ENCODE measurements around the gene ELMO1.

DNA sequence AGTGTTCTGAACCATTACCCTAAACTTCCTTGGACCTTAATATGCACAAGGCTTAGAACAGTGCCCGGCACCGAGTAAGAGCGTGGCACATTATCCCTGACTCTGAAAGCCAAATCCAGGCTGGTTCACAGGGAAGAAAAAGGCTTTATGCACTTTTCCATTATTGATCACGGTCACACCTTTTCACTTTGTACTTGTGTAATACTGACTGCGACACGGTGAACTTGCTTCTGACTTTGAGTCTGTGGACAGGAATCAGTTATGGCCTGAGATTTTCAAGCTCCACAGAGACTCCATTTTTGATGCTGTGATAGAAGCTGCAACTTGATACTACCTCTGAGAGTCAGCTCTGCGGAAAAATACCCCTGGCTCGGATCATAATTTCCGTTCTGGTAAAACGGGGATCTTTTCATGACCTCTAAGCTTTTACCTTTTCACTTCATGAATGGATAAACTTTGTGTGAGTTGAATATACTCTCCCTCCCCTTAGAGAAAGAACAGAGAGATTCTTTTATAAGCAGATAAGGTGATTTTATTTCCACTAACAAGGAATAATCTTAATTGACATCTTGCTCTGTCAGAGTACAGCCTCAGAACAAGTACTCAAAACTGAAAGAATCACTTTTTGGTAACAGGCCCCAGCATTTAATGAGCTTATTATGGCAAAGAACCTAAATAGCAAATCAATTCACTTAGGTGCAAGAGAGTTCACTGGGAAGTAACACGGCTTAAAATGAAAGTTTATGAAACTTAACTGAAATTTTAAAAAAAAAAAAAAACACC, 88.8 kb downstream of the ELMO1 start:
- TF ChIP-seq, protein P1, sequence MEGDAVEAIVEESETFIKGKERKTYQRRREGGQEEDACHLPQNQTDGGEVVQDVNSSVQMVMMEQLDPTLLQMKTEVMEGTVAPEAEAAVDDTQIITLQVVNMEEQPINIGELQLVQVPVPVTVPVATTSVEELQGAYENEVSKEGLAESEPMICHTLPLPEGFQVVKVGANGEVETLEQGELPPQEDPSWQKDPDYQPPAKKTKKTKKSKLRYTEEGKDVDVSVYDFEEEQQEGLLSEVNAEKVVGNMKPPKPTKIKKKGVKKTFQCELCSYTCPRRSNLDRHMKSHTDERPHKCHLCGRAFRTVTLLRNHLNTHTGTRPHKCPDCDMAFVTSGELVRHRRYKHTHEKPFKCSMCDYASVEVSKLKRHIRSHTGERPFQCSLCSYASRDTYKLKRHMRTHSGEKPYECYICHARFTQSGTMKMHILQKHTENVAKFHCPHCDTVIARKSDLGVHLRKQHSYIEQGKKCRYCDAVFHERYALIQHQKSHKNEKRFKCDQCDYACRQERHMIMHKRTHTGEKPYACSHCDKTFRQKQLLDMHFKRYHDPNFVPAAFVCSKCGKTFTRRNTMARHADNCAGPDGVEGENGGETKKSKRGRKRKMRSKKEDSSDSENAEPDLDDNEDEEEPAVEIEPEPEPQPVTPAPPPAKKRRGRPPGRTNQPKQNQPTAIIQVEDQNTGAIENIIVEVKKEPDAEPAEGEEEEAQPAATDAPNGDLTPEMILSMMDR (IDR thresholded peaks at IDR 0.05; ENCODE audit: low read depth, low read length, poor library complexity, severe bottlenecking): no peak
- no peak for TF ChIP-seq EZH2phosphoT487 (IDR thresholded peaks at IDR 0.05; ENCODE audit: borderline replicate concordance, low read length)
